Keratinocyte (primary cell): ENCODE measurements around the gene ANKFN1. TPM values are rescaled to one million over a fixed set of nuclear protein-coding genes. Genes with fewer than 3 reads are reported as not detected.
A peak's percentile ranks its signal among the peaks of the same experiment; 100 is the strongest.

Experiments used
- DNase-seq: peaks from one replicate; pipeline ENCODE4 v3.0.0-alpha.2; 2011; ENCODE audit warnings: low read depth, missing footprints, low spot score
- FAIRE-seq: peaks from 2 replicates; lab custom pipeline; 2011; peaks lifted over from hg19 to GRCh38; lab: Jason Lieb, UNC
- H2AFZ ChIP-seq: 2 replicates; pipeline ENCODE4 v1.6.0; 2012; ENCODE audit warnings: low read length, control low read depth, inconsistent platforms; ENCODE audit not compliant: control insufficient read depth
- H3K27ac ChIP-seq: 2 replicates; pipeline ENCODE4 v1.5.1; 2011; ENCODE audit warnings: low read length; ENCODE audit not compliant: control insufficient read depth, insufficient read depth
- H3K27me3 ChIP-seq: 3 replicates; pipeline ENCODE4 v1.6.0; 2011; ENCODE audit warnings: low read length; ENCODE audit not compliant: control insufficient read depth, insufficient read depth; ENCODE audit errors: extremely low read depth
- H3K36me3 ChIP-seq, 2 experiments: 2 replicates in 1 of 2; 3 replicates in 1 of 2; pipeline ENCODE4 v1.5.1; 2011; ENCODE audit warnings: low read length in 2 of 2, mild to moderate bottlenecking in 1 of 2; ENCODE audit not compliant: control insufficient read depth in 2 of 2, insufficient read depth in 2 of 2; ENCODE audit errors: extremely low read depth in 1 of 2
- H3K4me1 ChIP-seq: 3 replicates; pipeline ENCODE4 v1.5.1; 2011; ENCODE audit warnings: low read length; ENCODE audit not compliant: control insufficient read depth, insufficient read depth; ENCODE audit errors: extremely low read depth
- H3K4me2 ChIP-seq: 3 replicates; pipeline ENCODE4 v1.6.0; 2011; ENCODE audit warnings: low read depth, low read length; ENCODE audit not compliant: control insufficient read depth, insufficient read depth; ENCODE audit errors: extremely low read depth
- H3K4me3 ChIP-seq, 3 experiments: fragments of 200-600 bp in 1 of 3; sonication (generic) in 1 of 3; 2 replicates in 2 of 3; 3 replicates in 1 of 3; pipeline ENCODE4 v1.5.1; 2011 to 2016; ENCODE audit warnings: low read length in 3 of 3, mild to moderate bottlenecking in 3 of 3, control low read depth in 2 of 3, inconsistent platforms in 1 of 3, low read depth in 1 of 3, mixed read lengths in 1 of 3, mixed run types in 1 of 3, moderate library complexity in 1 of 3; ENCODE audit not compliant: control insufficient read depth in 2 of 3, insufficient read depth in 2 of 3; ENCODE audit errors: extremely low read depth in 1 of 3
- H3K79me2 ChIP-seq: 2 replicates; pipeline ENCODE4 v1.6.0; 2012; ENCODE audit warnings: low read length; ENCODE audit not compliant: control insufficient read depth, insufficient read depth
- H3K9ac ChIP-seq: 3 replicates; pipeline ENCODE4 v1.6.0; 2011; ENCODE audit warnings: low read length; ENCODE audit not compliant: control insufficient read depth, insufficient read depth; ENCODE audit errors: extremely low read depth
- H3K9me1 ChIP-seq: 3 replicates; pipeline ENCODE4 v1.6.0; 2011; ENCODE audit warnings: low read length; ENCODE audit not compliant: control insufficient read depth, insufficient read depth; ENCODE audit errors: extremely low read depth
- H3K9me3 ChIP-seq: 2 replicates; pipeline ENCODE4 v1.5.1; 2012; ENCODE audit warnings: low read depth, low read length; ENCODE audit not compliant: control insufficient read depth
- H4K20me1 ChIP-seq: 3 replicates; pipeline ENCODE4 v1.6.0; 2011; ENCODE audit warnings: low read length; ENCODE audit not compliant: control insufficient read depth, insufficient read depth; ENCODE audit errors: extremely low read depth
- EZH2 ChIP-seq: IDR thresholded peaks from one replicate; pipeline ENCODE4 v1.6.1; 2012; ENCODE audit warnings: inconsistent platforms, mild to moderate bottlenecking, low read length, moderate library complexity
- dilution Hi-C: fragments of 300-500 bp; cut with MboI; formaldehyde crosslinking; loops from one replicate; pipeline ENCODE4 v1.7.0; 2020; ENCODE audit warnings: low sequenced_read_pairs; ENCODE audit not compliant: extremely low pct_ligation_motif_present
- polyA plus RNA-seq, 5 experiments: library from polyadenylated mRNA; depleted of rRNA in 3 of 5; stranded (reverse) in 3 of 5; stranded (forward) in 1 of 5; unstranded in 1 of 5; fragments of >200 nt; gene quantifications; 1 replicate in 1 of 5; 2 replicates in 3 of 5; 3 replicates in 1 of 5; pipeline versions ENCODE4 v1.2.1 to v1.2.3, GENCODE V29; 2011 to 2012; ENCODE audit warnings: missing spikeins in 2 of 5, low read depth in 1 of 5, low replicate concordance in 1 of 5
- TF ChIP-seq, protein P1 (sequence below), 3 experiments: IDR thresholded peaks in 1 of 3; conservative IDR thresholded peaks in 1 of 3; optimal IDR thresholded peaks in 1 of 3; 2 replicates in 2 of 3; 3 replicates in 1 of 3; pipeline versions ENCODE3 to v1.5.1; 2011; ENCODE audit warnings: low read length in 3 of 3, mild to moderate bottlenecking in 3 of 3, moderate library complexity in 2 of 3, control low read depth in 1 of 3, inconsistent platforms in 1 of 3; ENCODE audit not compliant: insufficient read depth in 2 of 3; ENCODE audit errors: extremely low read depth in 1 of 3

ANKFN1 gene
- polyA plus RNA-seq, 1 donor (not counting 4 experiments of a cell fraction or from before 2014, with no cell fraction given): 0.12 TPM

DNA sequence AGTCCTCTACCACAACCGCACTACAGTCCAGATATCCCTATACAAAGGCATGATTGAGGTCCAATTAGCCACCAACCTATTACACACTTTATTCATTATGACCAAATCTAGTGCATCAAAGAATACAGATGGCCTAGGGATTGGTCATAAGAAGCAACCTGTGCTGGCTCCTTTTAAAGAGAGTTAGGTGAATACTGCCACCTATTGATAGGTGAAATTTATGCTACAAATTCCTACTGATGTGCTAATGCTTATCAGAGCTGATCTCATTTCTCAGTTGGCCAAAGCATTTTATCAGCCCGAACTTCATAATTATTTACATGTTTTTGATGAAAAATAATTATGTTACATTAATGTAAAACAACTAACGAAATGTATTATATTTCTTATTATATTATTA, 166.3 kb downstream of the ANKFN1 start:
- Histone ChIP-seq H3K36me3 (no peaks in the 10 kb centered on the region), H3K79me2 (no peaks in the 10 kb centered on the region), H3K4me3 (no peak overlapping the region), H3K9ac (no peak overlapping the region), H3K27ac (no peak overlapping the region), H3K9me1 (no peaks in the 10 kb centered on the region), H3K27me3 (peaks cover 3% of the 10 kb centered on the region), H3K4me2 (no peak overlapping the region), H3K4me1 (no peaks in the 10 kb centered on the region), H4K20me1 (no peaks in the 10 kb centered on the region), H2AFZ (no peak overlapping the region), H3K9me3 (no peaks in the 10 kb centered on the region)
- TF ChIP-seq, protein P1, sequence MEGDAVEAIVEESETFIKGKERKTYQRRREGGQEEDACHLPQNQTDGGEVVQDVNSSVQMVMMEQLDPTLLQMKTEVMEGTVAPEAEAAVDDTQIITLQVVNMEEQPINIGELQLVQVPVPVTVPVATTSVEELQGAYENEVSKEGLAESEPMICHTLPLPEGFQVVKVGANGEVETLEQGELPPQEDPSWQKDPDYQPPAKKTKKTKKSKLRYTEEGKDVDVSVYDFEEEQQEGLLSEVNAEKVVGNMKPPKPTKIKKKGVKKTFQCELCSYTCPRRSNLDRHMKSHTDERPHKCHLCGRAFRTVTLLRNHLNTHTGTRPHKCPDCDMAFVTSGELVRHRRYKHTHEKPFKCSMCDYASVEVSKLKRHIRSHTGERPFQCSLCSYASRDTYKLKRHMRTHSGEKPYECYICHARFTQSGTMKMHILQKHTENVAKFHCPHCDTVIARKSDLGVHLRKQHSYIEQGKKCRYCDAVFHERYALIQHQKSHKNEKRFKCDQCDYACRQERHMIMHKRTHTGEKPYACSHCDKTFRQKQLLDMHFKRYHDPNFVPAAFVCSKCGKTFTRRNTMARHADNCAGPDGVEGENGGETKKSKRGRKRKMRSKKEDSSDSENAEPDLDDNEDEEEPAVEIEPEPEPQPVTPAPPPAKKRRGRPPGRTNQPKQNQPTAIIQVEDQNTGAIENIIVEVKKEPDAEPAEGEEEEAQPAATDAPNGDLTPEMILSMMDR (optimal IDR thresholded peaks at IDR 0.05 in 1 of 3, IDR thresholded peaks at IDR 0.05 in 1 of 3, conservative IDR thresholded peaks at IDR 0.05 in 1 of 3; ENCODE audit: extremely low read depth in 1 of 3, insufficient read depth in 2 of 3, low read length in 3 of 3): peak in 2 of 3 experiments; percentile 50 to 52
- TF ChIP-seq EZH2: no peak
- no peak for FAIRE-seq
- peak; percentile 1 for DNase-seq
- dilution Hi-C loops: no loop called here

DNA sequence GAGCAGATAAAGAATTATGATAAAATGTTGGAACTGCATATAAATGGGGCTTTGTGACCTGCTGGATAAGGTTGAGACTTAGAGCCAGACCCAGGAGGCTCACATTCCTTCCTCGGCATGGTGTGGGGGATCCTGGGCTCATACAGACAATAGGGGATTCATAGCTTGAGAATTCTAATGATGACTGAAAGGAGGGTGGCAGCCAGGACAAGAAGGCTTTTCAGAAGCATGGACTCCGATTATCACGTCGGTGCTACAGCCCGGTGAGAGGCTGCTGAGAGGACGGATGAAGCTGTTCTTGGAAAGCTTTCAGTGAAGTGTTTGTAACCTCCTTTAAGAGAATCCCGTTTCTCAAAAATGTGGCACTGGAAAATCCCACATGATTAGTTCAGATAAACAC, 167.2 kb downstream of the ANKFN1 start:
- FAIRE-seq: no peak

More for the DNA sequence above, 167.2 kb downstream of the ANKFN1 start:
- Histone ChIP-seq H3K4me1 (no peaks in the 10 kb centered on the region), H3K36me3 (no peaks in the 10 kb centered on the region), H3K9ac (no peak overlapping the region), H3K4me3 (no peak overlapping the region), H3K9me3 (no peaks in the 10 kb centered on the region), H2AFZ (no peak overlapping the region), H3K9me1 (no peaks in the 10 kb centered on the region), H3K79me2 (no peaks in the 10 kb centered on the region), H3K27me3 (peaks cover 3% of the 10 kb centered on the region), H3K27ac (no peak overlapping the region), H4K20me1 (no peaks in the 10 kb centered on the region), H3K4me2 (no peak overlapping the region)
- DNase-seq: no peak
- TF ChIP-seq, protein P1 (optimal IDR thresholded peaks at IDR 0.05 in 1 of 3, IDR thresholded peaks at IDR 0.05 in 1 of 3, conservative IDR thresholded peaks at IDR 0.05 in 1 of 3; ENCODE audit: extremely low read depth in 1 of 3, insufficient read depth in 2 of 3, low read length in 3 of 3): no peak
- no peak for TF ChIP-seq EZH2
- dilution Hi-C loops: no loop called here
